Retinal pigment epithelial cell (primary cell): ENCODE results near the gene TBC1D2.

Source experiments
- DNase-seq: peaks from one replicate; pipeline ENCODE4 v3.0.0-alpha.2; 2010; ENCODE audit warnings: low read depth
- H3K4me3 ChIP-seq: 2 replicates; pipeline ENCODE4 v1.5.1; 2011; ENCODE audit warnings: mild to moderate bottlenecking, low read length, control low read depth, moderate library complexity
- CTCF ChIP-seq: conservative IDR thresholded peaks from 2 replicates; pipeline ENCODE4 v1.5.1; 2011; ENCODE audit warnings: low read depth, low read length, control low read depth, inconsistent platforms

The TBC1D2 gene

GRCh38 chr9:98263080-98263479, 7.6 kb upstream of the TBC1D2 start:
- no peak for DNase-seq
- no peak overlapping the region for H3K4me3 ChIP-seq
- TF ChIP-seq CTCF: no peak

GRCh38 chr9:98262056-98262455, 6.6 kb upstream of the TBC1D2 start:
- DNase-seq: no peak
- TF ChIP-seq CTCF: no peak
- H3K4me3 ChIP-seq: no peak overlapping the region

GRCh38 chr9:98260635-98261034, 5.2 kb upstream of the TBC1D2 start:
- DNase-seq: no peak
- TF ChIP-seq CTCF: no peak
- no peak overlapping the region for H3K4me3 ChIP-seq

- no peak for DNase-seq
- TF ChIP-seq CTCF: no peak
- H3K4me3 ChIP-seq: no peak overlapping the region
Measured at GRCh38 chr9:98259791-98260190, 4.3 kb upstream of the TBC1D2 start.

GRCh38 chr9:98256756-98257155, 1.3 kb upstream of the TBC1D2 start:
- DNase-seq: no peak
- H3K4me3 ChIP-seq: peak overlapping the region; percentile 91
- no peak for TF ChIP-seq CTCF

- no peak for DNase-seq
- H3K4me3 ChIP-seq: peak overlapping the region; percentile 91
- TF ChIP-seq CTCF: no peak
Measured at GRCh38 chr9:98255061-98255577, 330 bp downstream of the TBC1D2 start.

GRCh38 chr9:98254228-98255060, 1.0 kb downstream of the TBC1D2 start:
- TF ChIP-seq CTCF: no peak
- peak overlapping the region; percentile 91 for H3K4me3 ChIP-seq

More at GRCh38 chr9:98254228-98255060, 1.0 kb downstream of the TBC1D2 start:
- no peak for DNase-seq
